C1 segment of cervical spinal cord (tissue), 14 donors: ENCODE data around the gene PSTPIP1.

Experiments used
- DNase-seq, 14 donors: peaks; one replicate each; lab custom pipeline; 2025; lab: John Stamatoyannopoulos, UW

The PSTPIP1 gene

GRCh38 chr15:77018796-77019505 lies 24.0 kb downstream of the PSTPIP1 start:
- DNase-seq: no peak

GRCh38 chr15:77019521-77020331 lies 24.8 kb downstream of the PSTPIP1 start:
- DNase-seq: no peak

- DNase-seq: no peak
These were observed 25.6 kb downstream of the PSTPIP1 start for GRCh38 chr15:77020348-77021087.

- no peak for DNase-seq
These were observed 26.2 kb downstream of the PSTPIP1 start for GRCh38 chr15:77021088-77021481.

GRCh38 chr15:77021803-77022381 lies 27.0 kb downstream of the PSTPIP1 start:
- DNase-seq: no peak

- DNase-seq: no peak
These were observed 28.0 kb downstream of the PSTPIP1 start for GRCh38 chr15:77022646-77023575.

GRCh38 chr15:77023576-77024272 lies 28.8 kb downstream of the PSTPIP1 start:
- DNase-seq: no peak

GRCh38 chr15:77024273-77025082 lies 29.6 kb downstream of the PSTPIP1 start:
- peak in 10 of 14 donors; percentile 9 to 70 (median 26) for DNase-seq

- no peak for DNase-seq
These were observed 30.4 kb downstream of the PSTPIP1 start for GRCh38 chr15:77025083-77025901.

GRCh38 chr15:77025941-77026411 lies 31.1 kb downstream of the PSTPIP1 start:
- DNase-seq: no peak

GRCh38 chr15:77026501-77027110 lies 31.7 kb downstream of the PSTPIP1 start:
- peak in 1 of 14 donors; percentile 29 for DNase-seq

- DNase-seq: no peak
These were observed 32.3 kb downstream of the PSTPIP1 start for GRCh38 chr15:77027111-77027696.

GRCh38 chr15:77027697-77028450 lies 32.9 kb downstream of the PSTPIP1 start:
- DNase-seq: no peak

GRCh38 chr15:77028451-77029165 lies 33.7 kb downstream of the PSTPIP1 start:
- DNase-seq: no peak

GRCh38 chr15:77029166-77030047 lies 34.5 kb downstream of the PSTPIP1 start:
- no peak for DNase-seq
